Right hindlimb (tissue), 1 donor: ENCODE results near the gene EPN2.

Experiments used
- DNase-seq: peaks from one replicate; pipeline ENCODE4 v3.0.0-alpha.2; 2018

EPN2 gene

DNA sequence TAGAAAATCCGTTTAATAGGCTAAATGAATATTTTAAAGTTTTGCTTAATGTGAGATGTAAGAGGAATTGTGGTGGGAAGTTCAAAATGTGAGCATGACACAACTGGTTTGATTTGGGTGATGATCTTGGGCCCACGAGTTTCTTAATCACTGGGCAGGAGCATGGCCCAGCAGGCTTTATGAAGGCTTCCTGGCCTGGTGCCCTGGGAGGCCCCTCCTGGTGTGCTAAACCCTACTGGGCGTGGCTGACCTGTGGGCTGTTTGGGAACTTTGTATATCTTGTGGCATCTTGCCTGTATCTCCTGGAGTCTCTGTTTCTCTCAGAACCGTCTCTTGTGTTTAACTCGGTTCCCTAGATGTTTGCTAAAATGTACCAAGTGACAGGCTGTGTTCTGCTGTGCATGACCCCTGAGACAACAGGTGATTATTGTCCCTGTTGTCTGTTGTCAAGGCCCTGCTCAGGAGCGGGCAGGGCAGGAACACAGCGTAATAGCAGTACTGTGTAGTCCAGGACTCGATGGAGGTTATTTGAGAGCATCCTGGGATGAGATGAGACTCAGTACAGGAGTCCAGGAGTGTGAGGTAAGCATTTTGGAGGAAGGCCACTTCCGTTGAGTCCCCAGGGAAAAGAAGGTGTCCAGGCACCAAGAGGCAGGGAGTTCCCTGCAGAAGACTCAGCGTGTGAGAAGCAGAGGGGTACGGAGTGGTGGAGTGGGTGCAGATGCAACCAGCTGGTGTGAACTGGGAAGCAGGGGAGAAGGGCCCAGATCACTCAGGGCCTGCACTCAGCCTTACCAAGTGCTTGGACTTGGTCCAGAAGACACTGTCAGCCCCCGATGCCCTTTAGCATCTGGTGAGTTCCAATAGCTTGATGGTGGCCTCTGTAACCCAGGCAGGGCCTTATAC lies 76.8 kb downstream of the EPN2 start:
- no peak for DNase-seq

DNA sequence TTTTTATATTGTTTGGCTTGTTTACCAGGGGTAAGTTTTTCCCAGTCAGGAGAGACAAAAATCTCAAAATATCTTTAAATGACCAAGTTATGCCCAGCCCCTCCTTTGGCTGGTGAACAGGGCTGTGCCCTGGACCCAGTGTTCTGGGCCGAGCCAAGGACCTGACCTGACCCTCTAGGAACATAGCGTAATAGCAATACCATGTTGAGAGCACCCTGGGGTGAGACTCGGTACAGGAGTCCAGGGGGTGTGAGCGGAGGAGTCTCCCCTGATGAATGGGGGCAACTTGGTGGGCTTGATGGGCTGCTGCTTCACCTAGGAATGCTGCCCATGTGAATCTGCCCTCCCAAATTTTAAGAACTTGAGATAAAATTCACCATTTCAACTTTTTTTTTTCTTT lies 77.9 kb downstream of the EPN2 start:
- no peak for DNase-seq

DNA sequence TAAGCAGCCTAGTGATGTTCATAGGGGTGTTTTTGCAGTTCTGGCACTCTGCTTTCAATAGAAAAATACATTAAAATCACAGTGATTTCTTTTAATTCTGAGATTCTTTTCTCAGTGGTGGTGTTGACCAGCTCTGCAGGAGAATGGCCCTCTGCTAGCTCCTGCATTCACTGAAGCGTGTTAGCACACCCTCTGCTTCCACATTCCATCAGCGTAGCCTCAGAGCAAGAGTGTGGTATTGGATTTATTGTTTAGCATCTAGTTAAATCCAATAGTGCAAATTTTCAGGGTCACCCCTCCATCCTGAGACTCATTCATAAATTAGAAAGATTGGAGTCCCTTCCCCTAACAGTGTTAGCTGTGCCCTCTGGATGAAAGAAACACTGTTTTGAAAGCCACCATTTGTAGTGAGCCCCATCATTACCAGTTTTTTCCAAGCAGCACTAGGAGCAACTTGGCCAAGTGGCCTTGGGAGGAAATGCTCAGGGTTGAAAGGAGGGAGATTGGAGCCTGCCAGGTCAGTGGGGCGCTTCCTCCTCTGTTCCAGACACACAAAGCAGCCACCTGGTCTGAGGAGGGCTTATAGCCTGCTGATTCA lies 79.7 kb downstream of the EPN2 start:
- no peak for DNase-seq

DNA sequence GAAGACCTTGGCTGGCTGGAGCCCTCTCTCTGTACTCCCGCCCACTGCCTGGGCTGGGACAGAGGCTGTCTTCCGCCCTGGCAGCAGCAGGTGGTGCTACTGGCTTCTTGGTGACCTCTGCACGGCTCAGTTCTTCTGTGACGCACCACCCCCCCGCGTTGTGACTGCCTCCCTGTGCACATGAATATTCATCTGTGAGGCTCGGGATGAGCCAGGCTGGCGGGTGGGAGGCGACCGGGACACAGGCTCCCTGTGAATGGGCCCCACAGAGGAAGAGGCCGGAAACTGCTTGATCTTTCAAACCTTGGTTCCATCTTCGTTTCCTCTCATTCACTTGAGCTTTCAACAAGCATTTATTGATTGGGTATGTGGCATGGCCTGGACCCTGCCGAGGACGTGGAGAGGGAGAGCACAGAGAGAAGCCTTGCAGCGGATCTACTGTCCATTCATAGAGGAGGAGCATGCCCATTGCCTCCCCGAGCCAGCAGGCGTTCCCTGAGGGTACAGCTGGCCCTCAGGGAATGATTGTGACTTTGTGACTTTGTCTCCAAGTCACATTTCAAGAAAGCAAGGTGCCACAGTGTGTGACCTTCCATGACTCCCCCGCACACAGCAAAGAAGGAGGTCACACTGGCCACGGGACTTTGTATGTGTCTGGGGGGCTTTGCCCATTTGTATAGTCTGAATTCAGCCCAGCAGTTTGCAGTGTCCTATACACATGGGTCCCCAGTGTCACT lies 80.4 kb downstream of the EPN2 start:
- peak; percentile 87 for DNase-seq

DNA sequence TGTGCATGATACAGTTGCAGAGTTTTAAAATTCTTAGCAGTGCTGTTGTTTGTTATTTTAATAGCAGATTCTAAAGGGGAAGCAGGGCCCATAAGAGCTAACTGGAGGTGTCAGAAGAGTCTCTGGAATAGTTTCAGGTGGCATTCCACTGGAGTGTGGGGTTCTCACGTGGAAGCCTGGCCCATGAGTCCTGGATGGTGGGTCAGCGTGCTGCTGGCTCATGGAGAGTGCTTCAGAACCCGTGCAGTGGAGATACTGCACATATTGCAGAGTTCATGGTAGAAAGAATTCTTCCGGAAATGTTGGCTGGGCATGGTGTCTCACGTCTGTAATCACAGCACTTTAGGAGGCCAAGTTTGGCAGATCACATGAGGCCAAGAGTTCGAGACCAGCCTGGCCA lies 81.4 kb downstream of the EPN2 start:
- no peak for DNase-seq

DNA sequence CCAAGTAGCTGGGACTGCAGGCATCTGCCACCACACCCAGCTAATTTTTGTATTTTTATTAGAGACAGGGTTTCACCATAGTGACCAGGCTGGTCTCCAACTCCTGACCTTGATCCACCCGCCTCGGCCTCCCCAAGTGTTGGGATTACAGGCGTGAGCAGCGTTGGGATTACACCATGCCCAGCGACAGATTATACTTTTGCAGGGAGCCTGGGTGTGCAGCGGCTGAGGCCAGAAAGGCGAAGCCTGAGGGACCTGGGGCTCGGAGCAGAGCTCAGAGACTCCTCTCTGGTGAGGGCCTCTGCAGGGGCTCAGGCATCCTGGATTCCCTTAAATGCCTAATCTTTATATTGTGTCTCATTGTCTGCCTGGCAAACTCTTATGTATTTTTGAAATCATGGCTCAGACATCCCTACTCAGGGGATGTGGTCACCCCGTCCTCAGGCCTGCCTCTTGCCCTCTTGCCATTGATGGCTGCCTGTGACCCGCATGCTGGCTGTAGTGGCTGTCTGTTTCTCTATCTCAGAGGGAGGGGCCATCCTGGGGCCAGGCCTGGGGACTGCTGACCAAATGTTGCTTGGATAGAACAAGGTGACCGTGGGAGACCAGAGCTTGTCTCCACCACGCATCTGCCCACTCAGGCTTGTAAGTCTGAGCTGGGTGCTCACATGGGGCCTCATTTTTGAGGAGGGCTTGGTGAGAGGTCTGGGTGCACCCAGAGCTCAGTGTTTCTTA lies 82.8 kb downstream of the EPN2 start:
- DNase-seq = no peak

DNA sequence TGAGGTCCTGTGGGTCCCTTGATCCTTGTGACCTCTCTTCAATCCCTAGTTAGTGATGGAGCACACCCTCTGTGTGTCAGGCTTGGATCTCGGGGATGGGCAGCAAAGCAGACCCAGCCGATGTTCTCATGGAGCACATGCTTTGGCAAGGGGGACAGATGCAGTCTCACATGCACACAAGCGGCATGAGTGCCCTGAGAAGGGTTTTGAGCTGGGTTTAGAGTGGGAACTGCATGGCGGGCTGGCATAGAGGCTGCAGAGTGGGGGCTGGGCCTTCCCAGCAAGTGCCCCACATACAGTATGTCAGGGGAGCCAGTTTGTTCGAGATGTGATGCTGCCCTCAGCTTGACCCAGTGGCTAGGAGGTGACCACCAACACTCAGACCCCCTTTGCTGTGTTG lies 83.7 kb downstream of the EPN2 start:
- DNase-seq = no peak

DNA sequence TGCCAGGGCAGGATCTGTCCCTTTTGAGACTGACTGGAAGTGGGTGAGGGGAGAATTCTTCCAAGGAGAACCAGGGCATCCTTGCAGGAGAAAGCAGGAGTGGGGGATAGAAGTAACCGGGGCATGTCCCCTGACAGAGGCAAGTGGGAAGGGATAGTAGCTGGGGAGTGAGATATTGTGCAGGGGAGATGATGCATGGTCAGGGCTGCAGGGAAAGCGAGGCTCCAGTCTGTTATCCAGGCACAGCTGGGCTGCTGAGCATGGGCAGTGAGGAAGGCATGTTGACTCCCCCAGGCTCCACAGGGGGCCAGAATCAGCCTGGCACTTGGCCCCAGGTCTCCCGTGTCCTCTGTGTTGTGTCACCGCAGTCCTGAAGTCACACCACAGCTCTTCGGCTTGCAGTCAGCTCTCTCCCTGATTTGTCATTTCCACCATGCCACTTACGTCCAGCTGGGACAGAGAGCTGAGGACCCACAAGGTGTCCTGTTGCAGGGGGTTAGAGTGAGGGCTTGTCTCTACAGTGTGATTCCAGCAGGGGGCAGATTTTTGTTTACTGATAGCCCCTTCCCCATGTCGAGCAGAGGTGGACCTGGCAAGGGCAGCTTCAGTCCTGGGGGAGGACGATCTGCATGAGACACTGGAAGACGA lies 84.4 kb downstream of the EPN2 start:
- DNase-seq = no peak

DNA sequence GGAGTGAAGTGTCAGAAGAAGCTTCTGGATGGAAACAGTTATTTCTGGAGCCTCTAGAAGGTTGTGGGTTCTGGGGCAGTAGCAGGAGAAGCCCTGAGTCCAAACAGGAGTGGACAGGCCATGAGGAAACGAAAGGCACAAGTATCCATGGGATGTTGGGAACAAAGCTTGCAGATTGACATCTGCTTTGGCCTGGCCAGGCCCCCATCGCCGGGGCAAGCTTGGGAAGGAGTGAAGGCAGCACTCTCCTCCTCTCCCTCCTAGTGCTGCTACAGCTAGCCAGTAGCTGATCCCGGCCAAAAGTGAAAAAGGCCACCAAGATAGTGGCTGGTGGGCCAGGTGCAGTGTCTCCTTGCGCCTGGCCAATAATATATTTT lies 85.0 kb downstream of the EPN2 start:
- DNase-seq = no peak

DNA sequence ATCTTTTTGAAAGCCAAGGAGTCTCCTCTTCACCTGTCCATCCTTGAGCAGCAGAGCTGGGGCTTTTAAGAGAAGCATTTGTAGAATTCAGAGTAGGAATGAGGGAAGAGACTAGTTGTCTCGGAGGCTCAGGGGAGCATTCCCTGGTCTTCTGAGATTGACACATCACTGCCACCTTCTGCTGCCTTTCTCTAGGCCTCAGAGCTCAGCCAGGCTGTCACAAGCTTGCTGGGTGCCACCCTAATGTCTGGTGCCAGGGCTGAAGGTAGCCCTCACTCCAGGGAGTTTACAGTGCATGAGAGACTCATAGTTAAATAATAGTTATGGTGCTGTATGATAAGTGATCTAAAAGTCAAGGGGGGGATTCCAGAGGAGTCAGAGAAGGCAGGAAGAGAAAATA lies 85.7 kb downstream of the EPN2 start:
- DNase-seq = no peak

DNA sequence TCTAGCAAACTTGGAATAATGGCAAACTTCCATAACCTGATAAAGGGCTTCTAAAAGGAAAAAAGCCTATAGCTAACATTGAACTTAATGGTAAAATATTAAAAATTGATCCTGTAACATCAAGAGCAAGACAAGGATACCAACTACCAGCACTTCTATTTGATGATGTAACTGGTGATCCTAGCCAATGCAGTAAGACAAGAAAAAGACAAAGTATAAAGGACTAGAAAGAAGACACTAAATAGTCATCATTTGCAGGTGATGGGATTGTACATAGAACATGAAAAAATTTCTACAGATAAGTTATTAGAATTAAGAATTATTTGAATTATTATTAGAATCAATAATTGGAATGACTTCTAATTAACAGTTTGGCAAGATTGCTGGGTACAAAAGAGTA lies 88.4 kb downstream of the EPN2 start:
- no peak for DNase-seq

DNA sequence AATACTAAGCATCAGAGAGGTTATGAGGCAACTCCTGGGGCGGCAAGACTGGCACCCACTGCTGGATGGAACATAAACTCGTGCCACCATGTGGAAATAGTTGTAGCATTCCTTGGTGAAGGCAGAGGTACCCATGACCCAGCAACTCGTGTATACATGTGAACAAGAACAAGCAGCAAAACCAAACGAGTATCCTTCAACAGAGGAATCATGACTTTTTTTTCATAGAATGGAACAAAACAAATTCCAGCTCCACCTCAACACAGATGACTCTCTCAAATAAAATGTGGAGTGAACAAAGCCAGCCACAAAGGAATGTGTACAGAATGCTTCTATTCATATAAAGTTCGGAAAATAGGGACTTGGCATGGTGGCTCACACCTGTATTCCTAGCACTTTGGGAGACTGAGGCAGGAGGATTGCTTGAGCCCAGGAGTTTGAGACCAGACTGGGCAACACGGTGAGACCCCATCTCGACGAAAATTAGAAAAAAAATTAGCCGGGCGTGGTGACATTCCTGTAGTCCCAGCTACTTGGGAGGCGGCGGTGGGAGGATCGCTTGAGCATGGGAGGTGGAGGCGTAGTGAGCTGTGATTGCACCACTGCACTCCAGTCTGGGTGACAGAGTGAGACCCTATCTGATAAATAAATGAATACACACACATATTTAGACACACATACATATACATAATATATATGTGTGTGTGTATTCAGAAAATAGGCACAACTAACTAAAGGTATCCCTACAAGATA lies 90.0 kb downstream of the EPN2 start:
- DNase-seq = no peak

DNA sequence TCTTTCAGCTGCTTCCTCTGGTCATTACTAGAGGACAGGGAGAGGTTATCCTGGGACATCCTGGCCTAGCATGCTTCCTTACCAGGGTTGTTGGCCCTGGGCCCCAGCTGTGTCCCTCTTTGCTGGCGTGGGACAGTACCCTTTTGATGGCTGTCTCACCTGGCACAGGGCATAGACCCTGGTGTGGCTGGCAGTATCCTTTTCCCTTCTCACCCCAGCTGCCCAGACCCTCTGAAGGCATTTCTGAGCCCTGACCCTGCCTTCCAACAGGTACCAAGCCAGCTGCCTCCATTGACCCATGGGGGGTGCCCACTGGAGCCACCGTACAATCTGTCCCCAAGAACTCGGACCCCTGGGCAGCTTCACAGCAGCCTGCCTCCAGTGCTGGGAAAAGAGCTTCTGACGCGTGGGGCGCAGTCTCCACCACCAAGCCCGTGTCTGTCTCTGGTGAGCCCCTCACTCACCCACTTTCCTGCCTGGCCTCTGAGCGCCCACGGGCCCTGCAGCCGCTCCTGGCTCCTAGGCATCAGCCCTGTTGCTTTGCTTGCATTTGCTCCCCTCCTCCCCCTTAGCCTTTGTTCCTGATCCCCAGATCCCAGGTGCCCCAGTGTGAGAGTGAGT lies 91.4 kb downstream of the EPN2 start:
- no peak for DNase-seq

DNA sequence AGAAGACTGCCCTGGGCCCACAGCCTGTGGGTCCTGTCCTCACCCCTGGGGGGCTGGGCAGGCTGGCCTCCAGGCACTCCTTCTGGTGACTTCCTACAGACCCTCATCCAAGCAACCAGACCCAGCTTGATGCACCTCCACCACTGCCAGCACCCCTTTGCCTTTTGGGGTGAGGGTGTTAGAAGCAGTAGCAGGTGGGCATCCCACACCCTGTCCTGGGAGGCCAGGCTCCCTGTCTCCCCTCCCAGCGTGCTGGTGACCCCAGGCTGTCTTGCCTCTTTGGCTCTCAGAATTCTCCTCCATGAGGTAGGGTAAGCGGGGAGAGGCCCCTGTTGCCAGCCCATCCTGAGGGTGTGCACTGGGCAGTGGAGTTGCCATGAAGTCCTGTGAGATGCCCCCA lies 92.0 kb downstream of the EPN2 start:
- no peak for DNase-seq

DNA sequence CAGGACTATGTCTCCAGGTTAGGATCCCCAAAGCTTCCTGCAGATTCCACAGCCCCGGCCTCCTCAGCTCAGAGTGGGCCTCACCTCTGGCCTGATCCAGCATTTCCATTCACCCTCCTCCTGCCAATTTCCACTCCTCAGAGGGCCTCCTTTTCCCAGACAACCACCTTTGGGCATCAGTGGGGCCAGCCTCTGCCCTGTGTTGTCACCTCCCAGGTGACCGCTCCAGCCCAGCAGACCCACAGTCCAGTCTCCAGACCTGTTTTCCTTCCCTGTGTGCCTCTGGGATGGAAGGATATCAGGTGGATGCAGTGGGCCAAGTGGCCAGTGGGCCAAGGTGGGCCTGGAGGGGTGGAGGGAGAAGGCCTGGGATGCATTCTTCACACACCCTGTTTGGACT lies 92.7 kb downstream of the EPN2 start:
- no peak for DNase-seq

DNA sequence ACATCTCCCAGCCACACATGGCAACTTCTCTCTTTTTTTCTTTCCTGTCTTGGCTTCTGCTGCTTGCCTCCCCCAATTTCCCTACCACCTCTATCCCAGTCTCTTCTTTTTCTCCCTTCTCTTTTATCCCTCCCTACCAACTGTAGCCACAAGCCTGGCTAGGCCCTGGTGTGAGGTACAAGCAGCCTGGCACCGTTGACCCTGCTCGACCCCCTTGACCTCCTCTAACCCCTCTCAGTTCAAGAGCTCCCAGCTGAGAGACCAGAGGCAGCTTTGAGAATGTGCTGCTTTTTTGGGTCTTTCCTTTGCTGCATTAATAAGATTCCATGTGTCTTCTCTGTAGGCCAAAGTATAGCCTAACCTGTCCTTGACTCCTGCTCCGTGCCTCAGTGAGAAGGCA lies 93.1 kb downstream of the EPN2 start:
- DNase-seq = no peak

DNA sequence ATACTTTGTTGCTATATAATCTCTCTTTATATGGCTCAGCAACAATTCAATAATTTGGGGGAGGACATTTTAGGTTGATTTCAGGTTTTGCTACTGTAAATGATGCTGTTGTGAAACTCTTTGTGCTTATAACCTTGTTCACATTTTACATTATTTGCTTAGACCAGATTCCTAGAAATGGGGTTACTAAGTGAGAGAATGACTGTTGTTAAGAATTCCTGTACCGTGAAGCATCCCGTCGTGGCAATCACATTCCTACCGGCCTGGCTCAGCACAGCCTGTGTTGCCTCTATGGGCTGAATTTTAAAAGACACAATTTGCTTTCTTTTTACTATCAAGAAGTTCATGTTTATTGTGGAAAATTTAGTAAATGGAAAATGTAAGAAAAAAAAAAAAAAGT lies 94.0 kb downstream of the EPN2 start:
- DNase-seq = no peak

DNA sequence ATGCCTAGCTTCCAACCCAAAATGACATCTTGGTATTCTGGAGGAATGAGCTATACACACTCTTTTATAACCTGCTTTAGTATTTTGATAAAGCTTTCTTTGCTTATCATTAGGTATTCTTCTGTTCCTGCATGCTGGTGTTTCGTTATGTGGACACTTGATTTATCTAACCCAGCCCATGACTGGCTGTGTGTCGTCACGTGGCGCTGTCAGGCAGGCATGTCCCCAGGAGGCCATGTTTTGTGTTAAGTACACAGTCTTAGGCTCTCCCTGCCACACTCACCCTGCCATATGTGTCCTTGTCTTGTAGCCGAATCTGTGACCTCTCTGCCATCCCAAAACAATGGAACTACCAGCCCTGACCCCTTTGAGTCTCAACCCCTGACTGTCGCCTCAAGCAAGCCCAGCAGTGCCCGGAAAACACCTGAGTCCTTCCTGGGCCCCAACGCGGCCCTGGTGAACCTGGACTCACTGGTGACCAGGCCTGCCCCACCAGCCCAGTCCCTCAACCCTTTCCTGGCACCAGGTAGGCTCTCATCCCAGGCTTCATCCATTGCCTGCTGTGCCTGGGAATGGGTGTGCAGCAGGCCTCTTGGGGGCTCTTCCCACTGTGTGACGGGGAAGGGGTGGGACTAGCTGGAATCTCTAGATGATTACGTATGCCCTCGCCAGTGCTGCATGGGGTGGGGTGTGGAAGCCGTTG lies 94.5 kb downstream of the EPN2 start:
- no peak for DNase-seq

DNA sequence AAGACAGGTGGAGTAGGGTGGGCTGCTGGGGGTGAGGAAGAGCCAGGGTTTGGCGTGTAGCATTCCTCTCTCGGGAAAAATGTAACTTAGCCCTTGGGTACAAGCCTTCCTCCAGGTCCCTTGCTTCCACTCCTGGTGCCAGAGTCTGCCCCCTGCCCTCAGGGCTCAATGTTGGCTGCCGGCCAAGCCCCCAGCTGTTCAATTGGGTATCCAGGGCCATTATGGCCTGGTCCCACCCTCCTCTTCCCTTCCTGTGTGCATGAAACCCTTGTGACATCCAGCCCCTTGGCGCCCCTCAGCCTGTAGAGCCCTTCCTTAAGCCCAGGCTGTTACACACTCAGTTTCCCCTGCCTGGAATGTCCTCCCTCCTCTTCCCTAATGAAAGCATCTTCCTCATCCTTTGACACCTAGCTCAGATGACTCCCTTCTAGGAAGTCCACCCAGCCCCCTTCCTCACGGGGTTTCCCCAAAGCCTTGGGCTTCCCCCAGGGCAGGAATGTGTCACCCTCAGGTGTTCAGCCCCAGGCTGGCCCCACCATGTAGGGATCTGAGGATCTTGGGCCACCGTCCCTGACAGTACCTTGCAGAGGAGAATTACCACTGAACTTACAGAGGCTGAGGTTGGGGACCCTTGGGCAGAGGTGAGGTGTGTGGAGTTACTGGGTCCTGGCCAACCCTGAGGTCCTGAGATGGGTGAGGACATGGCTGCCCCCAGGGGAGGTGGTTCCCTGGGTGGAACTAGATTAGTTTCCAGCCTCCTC lies 95.4 kb downstream of the EPN2 start:
- no peak for DNase-seq

DNA sequence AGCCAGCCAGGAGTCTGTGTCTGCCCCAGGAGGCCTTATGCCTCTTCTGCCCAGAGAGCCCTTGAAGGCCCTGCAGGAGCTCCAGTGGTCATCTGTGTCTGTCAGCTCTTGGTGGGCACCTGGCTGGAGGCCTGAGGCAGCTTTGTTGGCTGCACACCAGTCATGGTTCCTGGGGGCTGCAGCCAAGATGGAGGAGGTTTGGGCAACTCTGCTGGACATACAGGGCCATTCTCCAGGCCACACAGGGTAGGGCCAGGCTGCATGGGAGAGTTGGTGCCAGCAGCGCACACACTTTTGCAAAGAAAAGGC lies 95.9 kb downstream of the EPN2 start:
- DNase-seq = no peak
